HFFc6 (cell line): ENCODE data around the gene CTSS. TPM values are rescaled to one million over a fixed set of nuclear protein-coding genes. Genes with fewer than 3 reads are reported as not detected.

Experiments used
- DNase-seq: peaks from one replicate; pipeline ENCODE4 v3.0.0-alpha.2; 2018
- H3K27ac Mint-ChIP-seq: 2 replicates; pipeline ENCODE4 v1.8.0; 2020; ENCODE audit warnings: mild to moderate bottlenecking, mixed read lengths
- H3K27me3 Mint-ChIP-seq: 2 replicates; pipeline ENCODE4 v1.8.0; 2021; ENCODE audit warnings: mild to moderate bottlenecking, moderate library complexity, mixed read lengths; ENCODE audit not compliant: insufficient read depth
- H3K36me3 Mint-ChIP-seq: 2 replicates; pipeline ENCODE4 v1.8.0; 2021; ENCODE audit warnings: low read depth, mixed read lengths
- H3K4me1 Mint-ChIP-seq: 2 replicates; pipeline ENCODE4 v1.8.0; 2020; ENCODE audit warnings: low read depth, mixed read lengths
- H3K4me3 Mint-ChIP-seq: 2 replicates; pipeline ENCODE4 v1.8.0; 2020; ENCODE audit warnings: mild to moderate bottlenecking, moderate library complexity, mixed read lengths
- H3K9me3 Mint-ChIP-seq: 2 replicates; pipeline ENCODE4 v1.8.0; 2020; ENCODE audit warnings: mild to moderate bottlenecking, mixed read lengths
- CTCF ChIP-seq: fragments of 200-600 bp; sonication (generic); IDR thresholded peaks from 2 replicates; pipeline ENCODE4 v1.5.0; 2021; ENCODE audit warnings: antibody characterized with exemption, mild to moderate bottlenecking
- long read RNA-seq: library from polyadenylated mRNA; unstranded; transcript quantifications from one replicate; pipeline ENCODE4 v2.0.0, GENCODE V29; 2019
- total RNA-seq, 6 experiments: library from RNA; stranded (reverse); fragmentation: NEBNext Ultra II Directional; extraction: Animal tissue kit (Norgen Biotek cat#: 25700); gene quantifications; 2 replicates in 1 of 6; 3 replicates in 5 of 6; pipeline ENCODE4 v1.2.3, GENCODE V29; 2021

Gene CTSS
- total RNA-seq: under 1 TPM in 5 of 6 experiments, not detected in 1; 0.14 to 0.77 (median 0.31) TPM
- long read RNA-seq, full-length matches to known transcripts: 1 of 1 reads
- long read RNA-seq, partial matches to known transcripts: 0 of 1 reads
- long read RNA-seq, other reads (novel, unspliced or antisense): 0 of 1 reads

GRCh38 chr1:150765296-150765976 lies at the start of gene CTSS:
Gene CTSS (minus strand): TSS chr1:150765778. CDS start chr1:150764763, 1,015 bp downstream.
- H3K4me3 Mint-ChIP-seq: peak within 1 kb of the TSS; percentile 75

GRCh38 chr1:150813028-150813707 lies 47.6 kb upstream of the CTSS start:
- TF ChIP-seq CTCF: peak; percentile 86
- Mint-ChIP-seq H3K4me3 (no peak overlapping the region), H3K27me3 (no peaks in the 10 kb centered on the region), H3K36me3 (peaks cover 5% of the 10 kb centered on the region; the same call in 1 of the 2 replicates), H3K9me3 (no peaks in the 10 kb centered on the region), H3K4me1 (peaks cover 23% of the 10 kb centered on the region), H3K27ac (no peak overlapping the region)
- peak; percentile 62 for DNase-seq

More at GRCh38 chr1:150765296-150765976, at the start of gene CTSS:
- peak within 1 kb of the TSS; percentile 27 for H3K27ac Mint-ChIP-seq
- H3K4me1 Mint-ChIP-seq: peaks cover 22% of the 10 kb centered on the region
- peaks cover 3% of the 10 kb centered on the region; the same call in 1 of the 2 replicates for H3K36me3 Mint-ChIP-seq
- peaks cover 3% of the 10 kb centered on the region for H3K9me3 Mint-ChIP-seq
- TF ChIP-seq CTCF: no peak
- H3K27me3 Mint-ChIP-seq: peaks cover 6% of the 10 kb centered on the region; the same call in 1 of the 2 replicates
- no peak for DNase-seq

- no peak overlapping the region for H3K4me3 Mint-ChIP-seq
- no peak overlapping the region for H3K27ac Mint-ChIP-seq
- peaks cover 5% of the 10 kb centered on the region; the same call in 1 of the 2 replicates for H3K36me3 Mint-ChIP-seq
- H3K4me1 Mint-ChIP-seq: peaks cover 43% of the 10 kb centered on the region
- no peaks in the 10 kb centered on the region for H3K9me3 Mint-ChIP-seq
- no peak for DNase-seq
- no peaks in the 10 kb centered on the region; the same call in 1 of the 2 replicates for H3K27me3 Mint-ChIP-seq
- TF ChIP-seq CTCF: no peak
Measured at GRCh38 chr1:150810958-150811659, 45.5 kb upstream of the CTSS start.

- Mint-ChIP-seq H3K4me3 (peak overlapping the region; percentile 35), H3K36me3 (peaks cover 6% of the 10 kb centered on the region; the same call in 1 of the 2 replicates), H3K9me3 (no peaks in the 10 kb centered on the region), H3K27ac (peak overlapping the region; percentile 55; the same call in 1 of the 2 replicates), H3K27me3 (no peaks in the 10 kb centered on the region; the same call in 1 of the 2 replicates), H3K4me1 (peaks cover 49% of the 10 kb centered on the region)
- peak; percentile 26 for DNase-seq
- no peak for TF ChIP-seq CTCF
Measured at GRCh38 chr1:150809651-150810050, 44.1 kb upstream of the CTSS start.

GRCh38 chr1:150808846-150809245 lies 43.3 kb upstream of the CTSS start:
- no peaks in the 10 kb centered on the region for H3K9me3 Mint-ChIP-seq
- H3K4me1 Mint-ChIP-seq: peaks cover 53% of the 10 kb centered on the region
- H3K27me3 Mint-ChIP-seq: peaks cover 2% of the 10 kb centered on the region; the same call in 1 of the 2 replicates
- peaks cover 14% of the 10 kb centered on the region for H3K36me3 Mint-ChIP-seq
- no peak for DNase-seq
- peak overlapping the region; percentile 68; the same call in 1 of the 2 replicates for H3K27ac Mint-ChIP-seq
- TF ChIP-seq CTCF: no peak
- H3K4me3 Mint-ChIP-seq: peak overlapping the region; percentile 80
